ENCODE results near the gene SNCG. TPM values are rescaled to one million over a fixed set of nuclear protein-coding genes. Genes with fewer than 3 reads are reported as not detected.

The SNCG gene
- total RNA-seq, 1 experiment from 2014 or later, result 61.1 TPM

- no peak overlapping the region for H3K4me2 ChIP-seq (ENCODE audit: low read length)
- H3K4me1 ChIP-seq (ENCODE audit: control insufficient read depth in 1 of 2, insufficient read depth in 2 of 2, low read length in 2 of 2), result peaks cover 0 to 27% of the 10 kb centered on the region in 2 experiments; a peak in 3 of 4 replicates
- H3K9me2 ChIP-seq (ENCODE audit: insufficient read depth), result no peaks in the 10 kb centered on the region
- H3K36me3 ChIP-seq (ENCODE audit: control insufficient read depth in 1 of 2, insufficient read depth in 2 of 2, low read length in 2 of 2), result no peaks in the 10 kb centered on the region
- RAD21 ChIA-PET (ENCODE audit: low non-redundant PET in 1 of 2, low total read pairs in 2 of 2, uncharacterized antibody in 2 of 2, unreplicated experiment in 2 of 2), result no interaction called here
- no peak overlapping the region for H3K4me3 ChIP-seq (replicated peaks in 1 of 2; ENCODE audit: low read depth in 1 of 2, low read length in 2 of 2)
- no peaks in the 10 kb centered on the region for H4K20me1 ChIP-seq (ENCODE audit: insufficient read depth)
- H3K27ac ChIP-seq (ENCODE audit: low read depth, low read length), result no peak overlapping the region
- no peak overlapping the region for H2AFZ ChIP-seq (ENCODE audit: low read depth, low read length, poor library complexity, severe bottlenecking)
- DNase-seq (ENCODE audit: low read depth, low spot score) (no peak), ATAC-seq (no peak)
- no peaks in the 10 kb centered on the region for H3K27me3 ChIP-seq (ENCODE audit: insufficient read depth, low read length)
- POLR2A ChIA-PET, result interaction anchor here (1.0 kb wide), 1 partner anchor 24 kb away, joined by 3 read pairs; no protein-coding TSS in a partner anchor
- H3K79me2 ChIP-seq (ENCODE audit: insufficient read depth, low read length), result no peaks in the 10 kb centered on the region
- no TSS peak for BruUV-seq (replicated peaks)
- H3K9ac ChIP-seq (ENCODE audit: low read length), result no peak overlapping the region
- intact Hi-C loops (cut with micrococcal nuclease), result no loop called here
- TF ChIP-seq ZNF274 (IDR thresholded peaks at IDR 0.05; ENCODE audit: low read depth, low read length), result no peak
- no peak for TF ChIP-seq ELF1 (IDR thresholded peaks at IDR 0.05; ENCODE audit: borderline replicate concordance, low read depth)
- no peak for TF ChIP-seq SP1 (IDR thresholded peaks at IDR 0.05; ENCODE audit: low read depth)
- TF ChIP-seq CTCF (IDR thresholded peaks at IDR 0.05 in 2 of 3, conservative IDR thresholded peaks at IDR 0.05 in 1 of 3; ENCODE audit: borderline replicate concordance in 1 of 3, insufficient read depth in 1 of 3, low read depth in 2 of 3, low read length in 2 of 3), result no peak
- TF ChIP-seq TCF7L2 (IDR thresholded peaks at IDR 0.05; ENCODE audit: borderline replicate concordance, extremely low read depth, insufficient read depth, insufficient read length), result no peak
- TF ChIP-seq YY1 (IDR thresholded peaks at IDR 0.05; ENCODE audit: extremely low read depth, insufficient replicate concordance, low read depth, low read length), result no peak
- no peak for TF ChIP-seq REST (IDR thresholded peaks at IDR 0.05; ENCODE audit: low read depth)
- no peak for TF ChIP-seq ZBTB33 (IDR thresholded peaks at IDR 0.05; ENCODE audit: extremely low read depth, insufficient replicate concordance, low read length)
- no peak for TF ChIP-seq SIN3A (IDR thresholded peaks at IDR 0.05; ENCODE audit: low read depth)
- CTCF ChIA-PET, result interaction anchor here (0.8 kb wide), 1 partner anchor 24 kb away, joined by 3 read pairs; no protein-coding TSS in a partner anchor
- no peaks in the 10 kb centered on the region for H3K9me3 ChIP-seq (ENCODE audit: control insufficient read depth in 1 of 2, insufficient read depth in 1 of 2, low read depth in 1 of 2, low read length in 2 of 2)
Measured at GRCh38 chr10:86942441-86943315, 15.7 kb upstream of the SNCG start.

All from HCT116 (cell line).